Measurements from ENCODE around the gene CNTNAP5. TPM values are rescaled to one million over a fixed set of nuclear protein-coding genes. Genes with fewer than 3 reads are reported as not detected.

The CNTNAP5 gene
- total and polyA plus RNA-seq, 2 of the 13 experiments (the other 11 are each of a cell fraction or from before 2014, with no cell fraction given), result not detected

DNA sequence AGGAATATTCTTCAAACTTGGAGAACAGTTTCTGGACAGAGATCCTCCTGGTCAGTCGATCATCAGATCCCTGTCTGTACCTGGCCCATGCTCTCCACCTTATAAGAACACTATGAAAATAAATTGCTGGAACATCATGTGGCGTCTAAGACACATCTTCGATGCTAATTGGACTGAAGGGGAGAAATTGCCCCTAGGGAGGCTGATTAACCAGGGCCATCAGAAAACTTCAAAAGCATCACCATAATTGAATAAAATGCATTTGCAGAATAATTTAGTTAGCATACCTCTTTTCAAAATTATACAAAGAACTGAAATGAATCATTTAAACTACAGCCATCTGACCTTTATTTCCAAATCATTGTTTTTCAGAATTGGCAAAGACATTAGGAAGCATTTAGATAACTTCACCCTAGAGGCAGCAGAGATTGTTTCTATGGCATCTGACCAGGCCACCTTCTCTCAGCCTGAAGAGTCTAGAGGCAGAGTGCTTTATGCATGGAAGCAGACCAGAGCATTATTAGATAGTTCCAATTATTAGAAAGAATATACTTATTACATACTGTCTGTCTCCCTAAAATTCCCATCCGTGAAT is 48.9 kb upstream of the CNTNAP5 start:
- no peak overlapping the region for H3K4me2 ChIP-seq (ENCODE audit: low read depth, low read length)
- in situ Hi-C loops (cut with HindIII; ENCODE audit: extremely low pct_ligation_motif_present, low pct_unique_long_range_greater_than_20kb) (no loop called here), intact Hi-C loops (cut with micrococcal nuclease; ENCODE audit: unreplicated experiment) (no loop called here)
- no peak overlapping the region for H3K4me3 ChIP-seq (replicated peaks in 1 of 3; ENCODE audit: insufficient read depth in 1 of 3, low read depth in 2 of 3, low read length in 3 of 3)
- ChIA-PET CTCF (ENCODE audit: low intra/inter-chr PET ratio, low total read pairs) (no interaction called here), POLR2A (no interaction called here)
- BruUV-seq (replicated peaks), result no TSS peak
- H3K27me3 ChIP-seq (ENCODE audit: control insufficient read depth in 1 of 2, insufficient read depth in 2 of 2, low read length in 2 of 2), result no peaks in the 10 kb centered on the region
- no peaks in the 10 kb centered on the region for H3K79me2 ChIP-seq (ENCODE audit: insufficient read depth, low read length)
- H3K9me3 ChIP-seq (ENCODE audit: low read length), result peaks cover 88% of the 10 kb centered on the region
- no peak for FAIRE-seq
- no peak overlapping the region for H3K27ac ChIP-seq (ENCODE audit: extremely low read length, insufficient read depth, low read length)
- no peak for ATAC-seq
- H4K20me1 ChIP-seq (ENCODE audit: insufficient read depth, low read length), result no peaks in the 10 kb centered on the region
- no peak for DNase-seq (ENCODE audit: low spot score)
- H3K4me1 ChIP-seq (ENCODE audit: insufficient read depth, low read length), result no peaks in the 10 kb centered on the region
- H2AFZ ChIP-seq (ENCODE audit: low read length), result no peak overlapping the region
- H3K9ac ChIP-seq (ENCODE audit: insufficient read depth, low read depth, low read length), result no peak overlapping the region
- no peaks in the 10 kb centered on the region for H3K36me3 ChIP-seq (replicated peaks in 1 of 2; ENCODE audit: control insufficient read depth in 1 of 2, insufficient read depth in 2 of 2, low read length in 2 of 2)
- 3% methylated on average over 4 of the region's 4 CpGs for WGBS (ENCODE audit: low lambda C conversion rate)
- TF ChIP-seq POGZ (CRISPR knock-in tag; IDR thresholded peaks at IDR 0.05), result no peak
- TF ChIP-seq, protein P1, sequence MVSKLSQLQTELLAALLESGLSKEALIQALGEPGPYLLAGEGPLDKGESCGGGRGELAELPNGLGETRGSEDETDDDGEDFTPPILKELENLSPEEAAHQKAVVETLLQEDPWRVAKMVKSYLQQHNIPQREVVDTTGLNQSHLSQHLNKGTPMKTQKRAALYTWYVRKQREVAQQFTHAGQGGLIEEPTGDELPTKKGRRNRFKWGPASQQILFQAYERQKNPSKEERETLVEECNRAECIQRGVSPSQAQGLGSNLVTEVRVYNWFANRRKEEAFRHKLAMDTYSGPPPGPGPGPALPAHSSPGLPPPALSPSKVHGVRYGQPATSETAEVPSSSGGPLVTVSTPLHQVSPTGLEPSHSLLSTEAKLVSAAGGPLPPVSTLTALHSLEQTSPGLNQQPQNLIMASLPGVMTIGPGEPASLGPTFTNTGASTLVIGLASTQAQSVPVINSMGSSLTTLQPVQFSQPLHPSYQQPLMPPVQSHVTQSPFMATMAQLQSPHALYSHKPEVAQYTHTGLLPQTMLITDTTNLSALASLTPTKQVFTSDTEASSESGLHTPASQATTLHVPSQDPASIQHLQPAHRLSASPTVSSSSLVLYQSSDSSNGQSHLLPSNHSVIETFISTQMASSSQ (IDR thresholded peaks at IDR 0.05; ENCODE audit: low read depth), result no peak
- TF ChIP-seq, protein P1 (CRISPR knock-in tag; IDR thresholded peaks at IDR 0.05; ENCODE audit: borderline replicate concordance), result no peak
- TF ChIP-seq AKAP8 (CRISPR knock-in tag; IDR thresholded peaks at IDR 0.05), result no peak
- TF ChIP-seq, protein P2, sequence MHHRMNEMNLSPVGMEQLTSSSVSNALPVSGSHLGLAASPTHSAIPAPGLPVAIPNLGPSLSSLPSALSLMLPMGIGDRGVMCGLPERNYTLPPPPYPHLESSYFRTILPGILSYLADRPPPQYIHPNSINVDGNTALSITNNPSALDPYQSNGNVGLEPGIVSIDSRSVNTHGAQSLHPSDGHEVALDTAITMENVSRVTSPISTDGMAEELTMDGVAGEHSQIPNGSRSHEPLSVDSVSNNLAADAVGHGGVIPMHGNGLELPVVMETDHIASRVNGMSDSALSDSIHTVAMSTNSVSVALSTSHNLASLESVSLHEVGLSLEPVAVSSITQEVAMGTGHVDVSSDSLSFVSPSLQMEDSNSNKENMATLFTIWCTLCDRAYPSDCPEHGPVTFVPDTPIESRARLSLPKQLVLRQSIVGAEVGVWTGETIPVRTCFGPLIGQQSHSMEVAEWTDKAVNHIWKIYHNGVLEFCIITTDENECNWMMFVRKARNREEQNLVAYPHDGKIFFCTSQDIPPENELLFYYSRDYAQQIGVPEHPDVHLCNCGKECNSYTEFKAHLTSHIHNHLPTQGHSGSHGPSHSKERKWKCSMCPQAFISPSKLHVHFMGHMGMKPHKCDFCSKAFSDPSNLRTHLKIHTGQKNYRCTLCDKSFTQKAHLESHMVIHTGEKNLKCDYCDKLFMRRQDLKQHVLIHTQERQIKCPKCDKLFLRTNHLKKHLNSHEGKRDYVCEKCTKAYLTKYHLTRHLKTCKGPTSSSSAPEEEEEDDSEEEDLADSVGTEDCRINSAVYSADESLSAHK (CRISPR knock-in tag; IDR thresholded peaks at IDR 0.05; ENCODE audit: borderline replicate concordance), result no peak
- TF ChIP-seq, protein P3, sequence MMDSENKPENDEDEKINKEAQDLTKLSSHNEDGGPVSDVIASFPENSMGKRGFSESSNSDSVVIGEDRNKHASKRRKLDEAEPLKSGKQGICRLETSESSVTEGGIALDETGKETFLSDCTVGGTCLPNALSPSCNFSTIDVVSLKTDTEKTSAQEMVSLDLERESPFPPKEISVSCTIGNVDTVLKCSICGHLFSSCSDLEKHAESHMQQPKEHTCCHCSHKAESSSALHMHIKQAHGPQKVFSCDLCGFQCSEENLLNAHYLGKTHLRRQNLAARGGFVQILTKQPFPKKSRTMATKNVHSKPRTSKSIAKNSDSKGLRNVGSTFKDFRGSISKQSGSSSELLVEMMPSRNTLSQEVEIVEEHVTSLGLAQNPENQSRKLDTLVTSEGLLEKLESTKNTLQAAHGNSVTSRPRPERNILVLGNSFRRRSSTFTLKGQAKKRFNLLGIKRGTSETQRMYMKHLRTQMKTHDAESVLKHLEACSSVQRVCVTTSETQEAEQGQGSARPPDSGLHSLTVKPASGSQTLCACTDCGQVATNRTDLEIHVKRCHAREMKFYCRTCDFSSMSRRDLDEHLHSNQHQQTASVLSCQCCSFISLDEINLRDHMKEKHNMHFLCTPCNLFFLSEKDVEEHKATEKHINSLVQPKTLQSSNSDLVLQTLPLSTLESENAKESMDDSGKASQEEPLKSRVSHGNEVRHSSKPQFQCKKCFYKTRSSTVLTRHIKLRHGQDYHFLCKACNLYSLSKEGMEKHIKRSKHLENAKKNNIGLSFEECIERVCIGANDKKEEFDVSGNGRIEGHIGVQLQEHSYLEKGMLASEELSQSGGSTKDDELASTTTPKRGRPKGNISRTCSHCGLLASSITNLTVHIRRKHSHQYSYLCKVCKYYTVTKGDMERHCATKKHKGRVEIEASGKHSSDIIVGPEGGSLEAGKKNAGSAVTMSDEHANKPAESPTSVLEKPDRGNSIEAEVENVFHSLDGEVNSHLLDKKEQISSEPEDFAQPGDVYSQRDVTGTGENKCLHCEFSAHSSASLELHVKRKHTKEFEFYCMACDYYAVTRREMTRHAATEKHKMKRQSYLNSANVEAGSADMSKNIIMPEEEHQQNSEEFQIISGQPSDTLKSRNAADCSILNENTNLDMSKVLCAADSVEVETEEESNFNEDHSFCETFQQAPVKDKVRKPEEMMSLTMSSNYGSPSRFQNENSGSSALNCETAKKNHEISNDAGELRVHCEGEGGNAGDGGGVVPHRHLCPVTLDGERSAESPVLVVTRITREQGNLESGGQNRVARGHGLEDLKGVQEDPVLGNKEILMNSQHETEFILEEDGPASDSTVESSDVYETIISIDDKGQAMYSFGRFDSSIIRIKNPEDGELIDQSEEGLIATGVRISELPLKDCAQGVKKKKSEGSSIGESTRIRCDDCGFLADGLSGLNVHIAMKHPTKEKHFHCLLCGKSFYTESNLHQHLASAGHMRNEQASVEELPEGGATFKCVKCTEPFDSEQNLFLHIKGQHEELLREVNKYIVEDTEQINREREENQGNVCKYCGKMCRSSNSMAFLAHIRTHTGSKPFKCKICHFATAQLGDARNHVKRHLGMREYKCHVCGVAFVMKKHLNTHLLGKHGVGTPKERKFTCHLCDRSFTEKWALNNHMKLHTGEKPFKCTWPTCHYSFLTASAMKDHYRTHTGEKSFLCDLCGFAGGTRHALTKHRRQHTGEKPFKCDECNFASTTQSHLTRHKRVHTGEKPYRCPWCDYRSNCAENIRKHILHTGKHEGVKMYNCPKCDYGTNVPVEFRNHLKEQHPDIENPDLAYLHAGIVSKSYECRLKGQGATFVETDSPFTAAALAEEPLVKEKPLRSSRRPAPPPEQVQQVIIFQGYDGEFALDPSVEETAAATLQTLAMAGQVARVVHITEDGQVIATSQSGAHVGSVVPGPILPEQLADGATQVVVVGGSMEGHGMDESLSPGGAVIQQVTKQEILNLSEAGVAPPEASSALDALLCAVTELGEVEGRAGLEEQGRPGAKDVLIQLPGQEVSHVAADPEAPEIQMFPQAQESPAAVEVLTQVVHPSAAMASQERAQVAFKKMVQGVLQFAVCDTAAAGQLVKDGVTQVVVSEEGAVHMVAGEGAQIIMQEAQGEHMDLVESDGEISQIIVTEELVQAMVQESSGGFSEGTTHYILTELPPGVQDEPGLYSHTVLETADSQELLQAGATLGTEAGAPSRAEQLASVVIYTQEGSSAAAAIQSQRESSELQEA (CRISPR knock-in tag; IDR thresholded peaks at IDR 0.05; ENCODE audit: not compliant biosample characterization), result no peak
- no peak for TF ChIP-seq KAT7 (CRISPR knock-in tag; IDR thresholded peaks at IDR 0.05; ENCODE audit: borderline replicate concordance)
- TF ChIP-seq CENPT (CRISPR knock-in tag; IDR thresholded peaks at IDR 0.05; ENCODE audit: low read depth), result no peak
- no peak for TF ChIP-seq ZNF510 (CRISPR knock-in tag; IDR thresholded peaks at IDR 0.05; ENCODE audit: low read depth)
